Epithelial cell of proximal tubule (primary cell): ENCODE data around the gene RTKN2. TPM values are rescaled to one million over a fixed set of nuclear protein-coding genes. Genes with fewer than 3 reads are reported as not detected.

Source experiments
- DNase-seq: peaks from one replicate; pipeline ENCODE4 v3.0.0-alpha.2; 2011; ENCODE audit warnings: low read depth
- H3K4me3 ChIP-seq: 2 replicates; pipeline ENCODE4 v1.5.1; 2011; ENCODE audit warnings: low read depth, mild to moderate bottlenecking, low read length
- CTCF ChIP-seq: conservative IDR thresholded peaks from 2 replicates; pipeline ENCODE4 v1.5.1; 2012; ENCODE audit warnings: low read depth, mild to moderate bottlenecking, low read length
- total RNA-seq: library from RNA; depleted of rRNA; stranded (reverse); fragments of >200 nt; gene quantifications from 2 replicates; pipeline ENCODE4 v1.2.3, GENCODE V29; 2015

Gene RTKN2
- total RNA-seq, 1 donor from 2014 or later = 7.1 TPM

- DNase-seq = no peak
- H3K4me3 ChIP-seq = no peak overlapping the region
- TF ChIP-seq CTCF = no peak
These were observed 8.6 kb downstream of the RTKN2 start for GRCh38 chr10:62259998-62260397.

DNA sequence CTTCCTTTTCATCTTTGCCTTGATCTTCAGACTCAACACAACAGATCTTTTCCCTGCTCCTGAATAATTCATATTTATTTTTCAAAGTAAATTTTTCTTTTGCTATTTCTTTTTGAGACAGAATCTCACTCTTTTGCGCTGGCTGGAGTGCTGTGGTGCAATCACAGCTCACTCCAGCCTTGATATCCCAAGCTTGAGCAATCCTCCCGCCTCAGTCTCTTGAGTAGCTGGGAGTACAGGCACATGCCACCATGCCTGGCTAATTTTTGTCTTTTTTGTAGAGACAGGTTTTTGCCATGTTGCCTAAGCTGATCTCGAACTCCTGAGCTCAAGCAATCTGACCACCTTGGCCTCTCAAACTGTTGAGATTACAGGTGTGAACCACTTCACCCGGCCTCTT lies 9.2 kb downstream of the RTKN2 start:
- DNase-seq = no peak
- H3K4me3 ChIP-seq = no peak overlapping the region
- TF ChIP-seq CTCF = no peak

DNA sequence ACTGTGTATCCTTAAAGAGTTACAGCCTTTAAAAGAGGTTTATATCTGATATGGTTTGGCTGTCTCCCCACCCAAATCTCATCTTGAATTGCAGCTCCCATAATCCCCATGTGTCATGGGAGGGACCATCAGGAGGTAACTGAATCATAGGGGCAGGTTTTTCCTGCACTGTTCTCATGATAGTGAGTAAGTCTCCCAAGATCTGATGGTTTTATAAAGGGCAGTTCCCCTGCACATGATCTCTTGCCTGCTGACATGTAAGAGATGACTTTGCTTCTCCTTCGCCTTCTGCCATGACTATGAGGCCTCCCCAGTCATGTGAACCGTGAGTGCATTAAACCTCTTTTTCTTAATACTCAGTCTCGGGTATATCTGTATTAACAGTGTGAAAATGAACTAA lies 9.7 kb downstream of the RTKN2 start:
- no peak for DNase-seq
- H3K4me3 ChIP-seq = no peak overlapping the region
- no peak for TF ChIP-seq CTCF

DNA sequence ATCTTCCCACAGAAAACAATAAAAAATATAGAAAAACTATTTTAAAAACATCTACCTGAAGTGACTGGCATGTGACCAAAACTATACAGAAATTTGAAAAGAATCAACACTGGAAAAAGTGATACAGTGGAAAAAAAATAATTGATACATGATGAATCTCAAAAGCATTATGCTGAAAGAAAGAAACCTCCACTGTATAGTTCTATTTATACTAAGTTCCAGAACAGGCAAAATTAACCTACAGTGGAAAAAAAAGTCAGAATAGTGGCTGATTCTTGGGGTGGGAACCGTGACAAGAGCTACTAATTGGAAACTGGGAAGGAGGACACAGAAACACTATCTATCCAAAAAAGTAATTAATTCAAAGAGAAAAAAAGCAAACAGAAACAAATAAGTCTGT lies 14.9 kb downstream of the RTKN2 start:
- TF ChIP-seq CTCF = no peak
- no peak for DNase-seq
- no peak overlapping the region for H3K4me3 ChIP-seq

DNA sequence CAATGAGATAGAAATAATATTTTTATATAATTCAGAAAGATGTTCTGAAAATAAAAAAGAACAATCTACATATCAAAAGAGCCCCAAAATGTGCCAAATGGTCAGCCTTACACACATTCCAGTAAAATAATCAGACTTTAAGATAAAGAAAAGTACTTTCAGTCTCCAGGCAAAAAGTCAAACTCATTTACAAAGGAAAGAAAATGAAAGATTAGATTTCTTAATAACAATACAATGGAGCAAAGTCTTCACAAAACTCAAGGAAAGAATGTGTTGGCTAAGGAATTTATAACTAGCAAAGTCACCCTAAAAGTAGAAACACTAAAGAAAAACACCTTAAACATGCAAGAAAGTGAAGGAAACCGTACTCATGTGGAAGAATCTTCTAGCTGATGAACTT lies 16.6 kb downstream of the RTKN2 start:
- H3K4me3 ChIP-seq = no peak overlapping the region
- no peak for DNase-seq
- no peak for TF ChIP-seq CTCF

DNA sequence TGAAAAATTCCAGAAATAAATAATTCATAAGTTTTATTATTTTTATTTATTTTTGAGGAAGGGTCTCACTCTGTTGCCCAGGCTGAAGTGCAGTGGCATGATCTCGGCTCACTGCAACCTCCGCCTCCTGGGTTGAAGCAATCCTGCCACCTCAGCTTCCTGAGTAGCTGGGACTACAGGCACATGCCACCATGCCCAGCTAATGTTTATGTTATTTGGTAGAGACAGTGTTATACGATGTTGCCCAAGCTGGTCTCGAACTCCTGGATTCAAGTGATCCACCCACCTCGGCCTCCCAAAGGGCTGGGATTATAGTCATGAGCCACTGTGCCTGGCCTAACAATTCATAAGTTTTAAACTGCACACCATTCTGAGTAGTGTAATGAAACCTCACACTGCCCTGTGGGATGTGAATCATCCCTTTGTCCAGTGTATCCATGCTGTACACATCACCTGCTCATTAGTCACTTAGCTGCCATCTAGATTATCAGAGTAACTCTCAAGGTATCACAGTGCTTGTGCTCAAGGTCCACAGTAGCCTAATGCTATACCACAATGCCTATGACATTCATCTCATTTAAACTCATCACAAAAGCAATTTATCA lies 17.9 kb downstream of the RTKN2 start:
- H3K4me3 ChIP-seq = no peak overlapping the region
- TF ChIP-seq CTCF = no peak
- peak; percentile 89 for DNase-seq

DNA sequence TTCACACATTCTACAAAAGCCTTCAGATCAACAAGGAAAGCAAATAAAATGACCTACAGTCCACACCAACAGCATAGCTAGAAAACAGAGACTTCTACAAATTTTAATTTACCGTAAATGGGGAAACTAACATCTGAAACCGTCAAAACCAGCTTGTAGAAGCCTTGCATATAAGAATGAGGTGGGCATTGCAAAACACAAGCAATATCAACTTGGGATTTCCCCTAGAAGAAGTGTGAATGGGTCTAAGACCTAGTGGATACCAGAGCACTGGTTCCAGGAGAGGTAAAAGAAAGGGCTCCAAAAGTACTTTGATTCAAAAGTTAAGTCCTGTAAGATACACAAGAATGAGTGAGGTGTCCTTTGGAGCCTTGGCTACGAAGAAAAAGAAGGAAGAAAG lies 18.7 kb downstream of the RTKN2 start:
- no peak for TF ChIP-seq CTCF
- H3K4me3 ChIP-seq = no peak overlapping the region
- DNase-seq = no peak
